H1 (cell line): ENCODE measurements around the gene CCR9. TPM values are rescaled to one million over a fixed set of nuclear protein-coding genes. Genes with fewer than 3 reads are reported as not detected.

Source experiments
- polyA plus RNA-seq, 7 experiments: library from polyadenylated mRNA; depleted of rRNA in 3 of 7; stranded (reverse) in 5 of 7; unstranded in 2 of 7; fragments of >200 nt in 5 of 7; fragments of 200-250 nt in 2 of 7; gene quantifications; 1 replicate in 5 of 7; 2 replicates in 1 of 7; 4 replicates in 1 of 7; pipeline versions ENCODE4 v1.2.1 to v1.2.3, GENCODE V29; 2011 to 2013; ENCODE audit warnings: missing spikeins in 2 of 7, mixed read lengths in 2 of 7
- small RNA-seq: library from polyadenylated mRNA; stranded (forward); fragments of <200 nt; extraction: miRNeasy Mini kit (QIAGEN cat#:217004); gene quantifications from one replicate; pipeline ENCODE3, GENCODE V24; 2013; ENCODE audit not compliant: insufficient read depth
- total RNA-seq: library from RNA; stranded (reverse); fragmentation: NEBNext Ultra II Directional; extraction: Animal tissue kit (Norgen Biotek cat#: 25700); gene quantifications from 2 replicates; pipeline ENCODE4 v1.2.1, GENCODE V29; 2021

Gene CCR9
- total and polyA plus RNA-seq, 2 of the 8 experiments (the other 6 are each of a cell fraction or from before 2014, with no cell fraction given) = not detected

Small RNAs within 50 kb of the gene (small RNA-seq; reads per million reads assigned to genes)
- gene RF00019 = not detected

Other genes starting within 250 kb of the CCR9 start
- 59.7 and 61.0 TPM in 2 replicates for gene SACM1L, start 197.1 kb upstream of the CCR9 start, total RNA-seq
- gene SACM1L, start 197.1 kb upstream of the CCR9 start, polyA plus RNA-seq (2011; rRNA removed) = 12.6 and 20.1 TPM in 2 replicates
- gene SLC6A20, start 90.0 kb upstream of the CCR9 start, total RNA-seq = not detected in 2 replicates
- gene SLC6A20, start 90.0 kb upstream of the CCR9 start, polyA plus RNA-seq (2011; rRNA removed) = 0.05 and 0.17 TPM in 2 replicates
- 11.5 and 11.8 TPM in 2 replicates for gene LZTFL1, start 44.4 kb upstream of the CCR9 start, total RNA-seq
- gene LZTFL1, start 44.4 kb upstream of the CCR9 start, polyA plus RNA-seq (2011; rRNA removed) = 8.3 and 8.7 TPM in 2 replicates
- not detected in 2 replicates for gene CXCR6, start 56.9 kb downstream of the CCR9 start, total RNA-seq
- gene CXCR6, start 56.9 kb downstream of the CCR9 start, polyA plus RNA-seq (2011; rRNA removed) = not detected in 2 replicates
- gene FYCO1, start 109.3 kb downstream of the CCR9 start, total RNA-seq = 9.3 and 10.8 TPM in 2 replicates
- gene FYCO1, start 109.3 kb downstream of the CCR9 start, polyA plus RNA-seq (2011; rRNA removed) = 4.8 and 6.7 TPM in 2 replicates
- gene XCR1, start 140.9 kb downstream of the CCR9 start, total RNA-seq = not detected in 2 replicates
- gene XCR1, start 140.9 kb downstream of the CCR9 start, polyA plus RNA-seq (2011; rRNA removed) = 0.19 and 0.53 TPM in 2 replicates